ENCODE data around the gene MAPK10.
"Not testable (repeated sequence)": the region's sequence is repeated elsewhere in the genome, so short reads cannot be mapped to it uniquely, and the experiment has no call there.

MAPK10 gene

DNA sequence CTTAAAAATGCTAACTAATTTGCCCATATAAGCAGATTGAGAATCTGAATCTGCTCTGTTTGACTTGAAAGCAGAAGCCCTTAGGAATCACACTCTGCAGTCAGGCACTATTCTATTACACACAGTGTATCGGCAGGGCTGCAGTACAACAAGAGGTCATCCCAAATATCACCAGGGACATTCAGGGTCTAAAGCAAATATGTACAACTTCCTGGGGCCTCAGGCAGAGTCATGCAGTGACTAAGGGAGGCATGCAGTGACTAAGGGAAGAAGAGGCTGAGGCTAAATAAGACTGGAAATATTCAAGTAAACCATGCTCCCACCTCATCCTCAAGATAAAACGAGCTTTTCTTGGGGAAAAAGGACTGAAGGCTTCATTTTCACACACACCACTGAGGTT, 20.9 kb downstream of the MAPK10 start:
- peak in 1 of 51 donors; percentile 1 for DNase-seq

DNA sequence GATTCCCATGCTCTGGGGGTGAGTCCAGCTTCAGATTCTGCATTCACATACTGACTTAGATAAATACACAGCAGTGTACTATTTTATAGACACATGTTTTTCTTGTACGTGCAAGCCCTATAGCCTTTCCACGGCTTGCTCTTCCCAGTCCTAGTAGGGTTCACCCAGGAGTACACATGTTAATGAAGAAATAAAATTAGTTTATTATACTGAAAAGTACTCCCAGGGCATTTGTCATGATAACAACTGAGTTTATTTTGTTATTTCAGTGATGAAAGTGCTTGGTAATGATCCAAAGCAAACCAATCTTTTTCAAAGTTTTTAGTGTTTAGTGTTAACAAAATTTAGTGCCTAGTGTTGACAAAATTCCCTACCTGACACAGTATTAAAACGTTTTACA, 21.3 kb downstream of the MAPK10 start:
- DNase-seq: no peak

GRCh38 chr4:86334020-86334750, 25.7 kb downstream of the MAPK10 start:
- peak in 2 of 51 donors; percentile 29 to 40 for DNase-seq

GRCh38 chr4:86333236-86333635, 26.6 kb downstream of the MAPK10 start:
- DNase-seq: no peak

GRCh38 chr4:86330961-86331742, 28.7 kb downstream of the MAPK10 start:
- peak in 2 of 51 donors; percentile 0 to 36 for DNase-seq

DNA sequence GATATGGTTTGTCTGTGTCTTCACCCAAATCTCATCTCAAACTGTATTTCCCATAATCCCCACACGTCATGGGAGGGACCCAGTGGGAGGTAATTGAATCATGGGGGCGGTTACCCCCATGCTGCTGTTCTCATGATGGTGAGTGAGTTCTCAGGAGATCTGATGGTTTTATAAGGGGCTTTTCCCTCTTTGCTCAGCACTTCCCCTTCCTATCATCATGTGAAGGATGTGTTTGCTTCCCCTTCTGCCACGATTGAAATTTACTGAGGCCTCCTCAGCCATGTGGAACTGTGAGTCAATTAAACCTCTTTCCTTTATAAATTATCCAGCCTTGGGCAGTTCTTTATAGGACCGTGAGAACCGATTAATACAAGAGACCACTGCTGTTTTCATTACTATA, 29.4 kb downstream of the MAPK10 start:
- not testable (repeated sequence) for DNase-seq

DNA sequence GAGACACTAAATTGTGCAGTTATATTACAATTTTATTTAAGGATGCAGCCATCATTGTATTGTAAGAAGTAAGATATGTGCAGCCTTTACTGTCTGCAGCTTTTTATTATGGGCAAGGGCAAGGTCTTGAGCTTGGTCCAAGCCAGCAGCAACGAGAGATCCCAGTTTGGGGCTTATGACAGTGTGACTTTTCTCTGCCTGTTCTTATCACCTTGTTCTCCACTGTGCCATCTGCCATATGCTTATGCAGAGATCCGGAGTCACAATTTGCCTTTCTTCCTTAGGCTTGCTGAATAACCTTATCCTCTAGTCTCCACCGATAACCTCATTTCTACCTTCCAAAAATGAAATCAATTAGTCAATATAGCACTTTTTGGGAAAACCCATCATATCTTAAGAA, 30.4 kb downstream of the MAPK10 start:
- no peak for DNase-seq

GRCh38 chr4:86326400-86326799, 33.5 kb downstream of the MAPK10 start:
- DNase-seq: no peak

- no peak for DNase-seq
These were observed 40.5 kb downstream of the MAPK10 start for GRCh38 chr4:86319390-86319789.

- no peak for DNase-seq
These were observed 44.3 kb downstream of the MAPK10 start for GRCh38 chr4:86315579-86315978.

DNA sequence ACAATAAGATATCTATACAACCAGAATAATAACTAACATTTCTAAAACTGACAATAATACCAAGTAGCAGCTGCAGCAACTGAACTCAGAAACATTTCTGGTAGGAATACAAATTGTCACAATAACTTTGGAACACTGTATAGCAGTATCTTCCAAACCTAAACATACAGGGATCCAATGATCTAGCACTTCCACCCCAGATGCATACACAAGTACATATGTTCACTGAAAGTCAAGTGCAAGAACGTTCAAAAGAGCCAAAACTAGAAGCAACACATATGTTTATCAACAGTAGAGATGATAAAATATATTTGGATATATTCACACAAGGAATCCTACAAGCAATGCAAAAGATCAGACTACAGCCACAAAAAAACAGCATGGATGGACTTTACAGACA, 46.2 kb downstream of the MAPK10 start:
- DNase-seq: no peak

DNA sequence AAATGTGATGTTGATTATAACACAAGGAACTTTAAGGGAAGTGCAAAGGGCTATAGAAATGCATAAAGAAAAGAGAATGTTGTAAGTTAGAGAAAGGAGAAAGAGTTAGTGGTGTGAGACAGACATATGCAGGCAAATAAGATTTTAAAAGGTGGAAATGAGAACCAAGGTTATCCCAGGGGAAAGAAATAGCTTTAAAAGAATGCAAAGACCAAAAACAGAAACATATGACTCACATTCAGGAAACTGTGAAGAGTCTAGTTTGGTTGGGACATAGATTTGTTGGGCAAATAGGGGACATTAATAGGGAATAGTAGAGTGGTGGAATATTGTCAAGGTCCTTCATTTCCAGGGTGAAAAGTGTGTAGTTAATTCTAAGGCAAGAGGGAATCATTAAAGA, 52.4 kb downstream of the MAPK10 start:
- no peak for DNase-seq

DNA sequence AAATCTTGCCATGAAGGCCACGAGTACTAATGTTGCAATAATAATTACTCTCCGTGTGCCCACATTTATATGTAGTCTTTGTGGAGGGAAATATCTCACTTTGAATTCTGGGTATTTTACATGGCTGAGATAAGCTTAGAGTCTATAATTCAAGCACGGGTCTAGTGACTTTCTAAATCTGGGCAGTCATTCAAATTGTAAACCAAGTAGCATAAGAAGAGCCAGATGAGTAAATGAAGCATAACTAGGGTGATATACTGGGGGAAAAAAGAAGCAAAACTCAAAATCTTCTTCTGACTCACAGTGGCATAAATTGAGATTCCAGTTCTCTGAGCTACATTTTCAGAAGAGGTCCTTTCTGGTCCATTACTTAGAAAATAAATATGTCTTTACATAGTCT, 53.0 kb downstream of the MAPK10 start:
- no peak for DNase-seq

DNA sequence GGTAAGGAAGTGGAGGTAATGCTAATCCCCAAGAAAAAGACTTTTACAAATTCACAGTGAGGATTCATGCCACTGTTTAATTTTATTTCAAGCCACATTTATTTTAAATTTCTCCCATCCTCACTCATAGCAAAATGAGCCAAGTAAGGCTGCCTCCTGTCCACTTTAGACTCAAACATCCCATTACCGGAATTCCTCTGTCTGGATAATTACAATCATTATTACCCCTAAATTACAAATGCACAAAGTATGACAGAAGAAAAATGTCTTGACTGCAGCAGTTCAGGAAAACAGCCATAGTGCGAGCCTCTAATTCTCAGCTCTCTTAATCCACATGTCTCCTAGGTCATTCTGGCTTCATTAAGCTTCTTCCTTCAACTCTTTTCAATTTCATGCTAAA, 57.0 kb downstream of the MAPK10 start:
- no peak for DNase-seq

GRCh38 chr4:86302251-86302650, 57.6 kb downstream of the MAPK10 start:
- peak in 36 of 51 donors; percentile 7 to 90 (median 56) for DNase-seq

- DNase-seq: no peak
These were observed 59.3 kb downstream of the MAPK10 start for GRCh38 chr4:86300516-86300915.

- DNase-seq: no peak
These were observed 63.0 kb downstream of the MAPK10 start for GRCh38 chr4:86296865-86297264.

- no peak for DNase-seq
These were observed 65.0 kb downstream of the MAPK10 start for GRCh38 chr4:86294883-86295282.

- no peak for DNase-seq
These were observed 68.7 kb downstream of the MAPK10 start for GRCh38 chr4:86291180-86291579.

DNA sequence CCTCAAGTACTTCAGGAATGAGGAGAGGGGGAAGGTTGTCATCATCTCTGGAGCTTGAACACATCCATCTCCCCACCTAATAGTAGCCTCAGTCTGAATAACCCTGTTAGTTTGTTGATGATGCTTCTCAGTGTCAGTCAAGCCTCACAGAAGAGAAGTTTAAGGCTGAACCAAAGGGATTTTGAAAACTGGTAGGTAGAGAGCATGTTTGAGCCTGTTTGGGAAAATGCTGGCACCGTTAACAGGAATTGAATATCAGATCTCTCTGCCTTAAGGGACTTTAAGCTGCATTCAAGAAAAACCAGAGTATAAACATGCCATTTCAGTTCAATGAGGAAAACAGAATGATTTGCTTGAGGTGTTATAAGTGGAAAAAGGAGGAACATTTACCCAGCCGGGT, 73.1 kb downstream of the MAPK10 start:
- DNase-seq: no peak

DNA sequence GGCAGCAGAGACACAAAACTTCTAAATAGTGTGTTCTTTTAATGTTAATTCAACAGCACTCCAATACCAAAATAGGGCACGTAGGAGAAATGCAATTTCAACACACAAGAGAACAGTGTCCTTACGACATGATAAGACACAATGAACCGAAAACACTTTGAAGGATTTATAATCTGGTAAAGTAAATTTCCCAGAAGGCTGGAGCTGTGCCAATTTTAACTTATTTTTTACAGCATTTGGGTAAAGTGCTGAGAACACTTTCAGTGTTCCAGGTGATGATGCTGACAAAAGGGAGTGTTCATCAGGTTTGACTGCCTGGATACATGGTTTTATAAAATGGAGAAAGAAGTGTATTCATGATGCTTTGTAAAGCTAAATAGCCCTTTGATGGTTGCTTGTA, 76.5 kb downstream of the MAPK10 start:
- DNase-seq: no peak

DNA sequence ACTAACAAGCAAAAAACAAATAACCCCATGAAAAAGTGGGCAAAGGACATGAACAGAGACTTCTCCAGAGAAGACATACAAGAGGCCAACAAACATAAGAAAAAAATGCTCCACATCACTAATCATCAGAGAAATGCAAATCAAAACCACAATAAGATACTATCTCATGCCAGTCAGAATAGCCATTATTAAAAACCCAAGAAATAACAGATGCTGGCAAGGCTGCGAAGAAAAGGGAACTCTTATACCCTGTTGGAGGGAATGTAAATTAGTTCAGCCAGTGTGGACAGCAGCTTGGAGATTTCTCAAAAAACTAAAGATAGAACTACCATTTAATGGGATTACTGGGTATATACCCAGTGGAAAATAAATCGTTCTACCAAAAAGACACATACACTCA, 79.6 kb downstream of the MAPK10 start:
- no peak for DNase-seq

DNA sequence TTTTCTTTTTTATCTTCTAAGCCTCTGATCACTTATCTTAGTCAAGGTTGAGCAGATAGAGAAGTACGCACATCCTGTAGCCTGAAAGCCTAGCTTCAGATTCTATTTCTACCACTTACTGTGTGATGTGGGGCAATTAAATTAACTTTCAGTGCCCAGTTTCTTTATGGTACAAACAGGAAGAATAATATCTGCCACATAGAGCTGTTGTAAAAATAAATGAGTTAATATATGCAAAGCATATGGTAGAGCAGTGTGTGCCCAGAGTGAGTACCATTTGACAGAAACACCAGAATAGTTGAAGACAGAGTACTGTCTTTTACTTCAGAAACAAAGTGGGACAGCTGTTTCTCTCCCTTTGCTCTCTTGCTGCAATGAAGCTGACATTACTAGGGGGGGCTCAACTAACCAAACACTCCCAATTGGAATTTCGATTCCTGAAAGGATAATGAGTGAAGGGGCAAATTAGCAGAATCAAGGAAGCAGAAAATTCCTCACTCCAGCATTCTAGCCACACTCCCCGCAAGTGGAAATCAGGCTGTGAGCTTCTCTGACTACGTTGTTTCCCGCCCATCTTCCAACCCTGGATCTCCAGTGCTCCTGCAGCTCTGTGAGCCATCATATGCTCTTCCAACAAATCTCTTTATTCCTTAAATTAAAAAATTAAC, 80.4 kb downstream of the MAPK10 start:
- DNase-seq: no peak

Data from hypothalamus (tissue), 51 donors.